DND-41 (cell line): Measurements from ENCODE around the gene PDZRN3.

Experiments used
- ATAC-seq: fragments of 200-7000 bp; cut with Tn5 transposase; 3 replicates; pipeline ENCODE4 v1.9.1; 2021; ENCODE audit warnings: low read depth; ENCODE audit not compliant: insufficient read depth
- DNase-seq: peaks from one replicate; pipeline ENCODE4 v3.0.0-alpha.2; 2020
- H2AFZ ChIP-seq: 2 replicates; pipeline ENCODE4 v1.6.0; 2012; ENCODE audit warnings: low read depth, low read length
- H3K27ac ChIP-seq: 2 replicates; pipeline ENCODE4 v1.5.1; 2012; ENCODE audit warnings: low read length, inconsistent platforms
- H3K27me3 ChIP-seq: fragments of 200-600 bp; sonication (generic); 2 replicates; pipeline ENCODE4 v1.6.0; 2012; ENCODE audit warnings: low read length, mild to moderate bottlenecking, inconsistent platforms; ENCODE audit not compliant: insufficient read depth, poor library complexity
- H3K36me3 ChIP-seq: 2 replicates; pipeline ENCODE4 v1.5.1; 2012; ENCODE audit warnings: low read length, inconsistent platforms; ENCODE audit not compliant: insufficient read depth
- H3K4me1 ChIP-seq: 2 replicates; pipeline ENCODE4 v1.5.1; 2012; ENCODE audit warnings: mild to moderate bottlenecking, low read length; ENCODE audit not compliant: insufficient read depth
- H3K4me2 ChIP-seq: 2 replicates; pipeline ENCODE4 v1.6.0; 2012; ENCODE audit warnings: mild to moderate bottlenecking, moderate library complexity, low read length, inconsistent platforms; ENCODE audit not compliant: insufficient read depth
- H3K4me3 ChIP-seq, 2 experiments: fragments of 200-600 bp in 1 of 2; shearing (Covaris generic) in 1 of 2; 2 replicates each; pipeline ENCODE4 v1.5.1; 2012 to 2016; ENCODE audit warnings: inconsistent platforms in 2 of 2, low read length in 2 of 2, mild to moderate bottlenecking in 2 of 2, low read depth in 1 of 2, moderate library complexity in 1 of 2
- H3K79me2 ChIP-seq: 2 replicates; pipeline ENCODE4 v1.6.0; 2012; ENCODE audit warnings: low read length, inconsistent platforms; ENCODE audit not compliant: insufficient read depth
- H3K9ac ChIP-seq: 2 replicates; pipeline ENCODE4 v1.6.0; 2012; ENCODE audit warnings: low read depth, mild to moderate bottlenecking, inconsistent platforms, low read length, moderate library complexity
- H3K9me3 ChIP-seq: 2 replicates; pipeline ENCODE4 v1.5.1; 2012; ENCODE audit warnings: low read length, moderate library complexity, mild to moderate bottlenecking, inconsistent platforms; ENCODE audit not compliant: insufficient read depth, severe bottlenecking
- H4K20me1 ChIP-seq: 2 replicates; pipeline ENCODE4 v1.6.0; 2012; ENCODE audit warnings: low read length; ENCODE audit not compliant: insufficient read depth
- CTCF ChIP-seq: IDR thresholded peaks from 2 replicates; pipeline ENCODE4 v1.5.1; 2012; ENCODE audit warnings: borderline replicate concordance, low read length, moderate library complexity, mild to moderate bottlenecking; ENCODE audit not compliant: poor library complexity, severe bottlenecking; ENCODE audit errors: extremely low read depth
- EZH2 ChIP-seq: IDR thresholded peaks from 3 replicates; pipeline ENCODE4 v1.6.1; 2012; ENCODE audit warnings: borderline replicate concordance, low read depth, mild to moderate bottlenecking, moderate library complexity, low read length, inconsistent platforms; ENCODE audit not compliant: severe bottlenecking

Gene PDZRN3

GRCh38 chr3:73401059-73401458, 223.7 kb downstream of the PDZRN3 start:
- Histone ChIP-seq H3K9me3 (no peaks in the 10 kb centered on the region), H3K79me2 (no peaks in the 10 kb centered on the region), H3K36me3 (no peaks in the 10 kb centered on the region), H3K4me3 (no peak overlapping the region), H3K27me3 (no peaks in the 10 kb centered on the region), H3K4me1 (no peaks in the 10 kb centered on the region), H3K9ac (no peak overlapping the region), H3K27ac (no peak overlapping the region), H4K20me1 (no peaks in the 10 kb centered on the region), H3K4me2 (no peak overlapping the region), H2AFZ (no peak overlapping the region)
- DNase-seq (no peak), ATAC-seq (no peak)
- no peak for TF ChIP-seq EZH2
- TF ChIP-seq CTCF, result no peak

- ATAC-seq, result no peak
- Histone ChIP-seq H3K27me3 (peaks cover 4% of the 10 kb centered on the region), H3K4me3 (no peak overlapping the region), H3K79me2 (no peaks in the 10 kb centered on the region), H3K9me3 (no peaks in the 10 kb centered on the region), H3K4me2 (no peak overlapping the region), H3K4me1 (no peaks in the 10 kb centered on the region), H3K9ac (no peak overlapping the region), H3K36me3 (no peaks in the 10 kb centered on the region), H2AFZ (no peak overlapping the region), H3K27ac (no peak overlapping the region), H4K20me1 (no peaks in the 10 kb centered on the region)
- no peak for DNase-seq
- TF ChIP-seq EZH2 (no peak), CTCF (no peak)
These were observed 225.0 kb downstream of the PDZRN3 start for GRCh38 chr3:73399666-73400253.

- no peak for TF ChIP-seq CTCF
- no peak for TF ChIP-seq EZH2
- Histone ChIP-seq H3K9me3 (no peaks in the 10 kb centered on the region), H3K9ac (no peak overlapping the region), H3K27ac (no peak overlapping the region), H4K20me1 (no peaks in the 10 kb centered on the region), H3K4me2 (no peak overlapping the region), H3K79me2 (no peaks in the 10 kb centered on the region), H3K4me3 (no peak overlapping the region), H3K36me3 (no peaks in the 10 kb centered on the region), H2AFZ (no peak overlapping the region), H3K4me1 (no peaks in the 10 kb centered on the region), H3K27me3 (peaks cover 4% of the 10 kb centered on the region)
- DNase-seq, result no peak
- no peak for ATAC-seq
These were observed 225.6 kb downstream of the PDZRN3 start for GRCh38 chr3:73399106-73399505.

DNA sequence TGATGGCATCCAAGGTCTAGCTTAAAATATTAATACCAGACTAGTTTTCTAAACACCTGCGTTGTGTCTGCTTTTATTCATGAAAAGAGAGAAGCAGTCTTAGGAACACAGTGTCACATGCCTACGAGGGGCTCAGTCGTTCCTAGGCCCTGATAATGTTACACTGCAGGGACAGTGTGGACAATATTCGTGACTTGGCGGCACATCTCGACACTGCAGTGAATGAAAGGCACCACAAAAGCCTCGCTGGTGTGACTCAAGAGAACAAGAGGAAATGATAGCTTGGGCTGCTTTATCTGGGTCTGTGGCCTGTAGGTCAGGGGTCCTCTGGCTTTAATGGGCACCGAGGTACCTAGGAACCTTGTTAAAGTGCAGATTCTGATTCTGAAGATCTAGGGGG, 226.7 kb downstream of the PDZRN3 start:
- TF ChIP-seq CTCF (no peak), EZH2 (no peak)

More for the DNA sequence above, 226.7 kb downstream of the PDZRN3 start:
- no peaks in the 10 kb centered on the region for H3K79me2 ChIP-seq
- no peaks in the 10 kb centered on the region for H3K36me3 ChIP-seq
- no peaks in the 10 kb centered on the region for H3K9me3 ChIP-seq
- ATAC-seq (no peak), DNase-seq (no peak)
- H3K4me2 ChIP-seq, result no peak overlapping the region
- no peak overlapping the region for H3K4me3 ChIP-seq
- H3K9ac ChIP-seq, result no peak overlapping the region
- H3K4me1 ChIP-seq, result no peaks in the 10 kb centered on the region
- H2AFZ ChIP-seq, result no peak overlapping the region
- no peak overlapping the region for H3K27ac ChIP-seq
- peaks cover 4% of the 10 kb centered on the region for H3K27me3 ChIP-seq
- no peaks in the 10 kb centered on the region for H4K20me1 ChIP-seq
